ENCODE measurements around the gene SLC17A9.

Gene SLC17A9

GRCh38 chr20:62938105-62938888, 14.2 kb upstream of the SLC17A9 start, which contains the start of gene GID8:
Gene GID8, plus strand, starts transcription at chr20:62938147. Its CDS starts 3,356 bp downstream, at chr20:62941503.
- no peak for DNase-seq (ENCODE audit: low read depth)

GRCh38 chr20:62940875-62941274, 11.6 kb upstream of the SLC17A9 start:
- DNase-seq (ENCODE audit: low read depth): no peak

GRCh38 chr20:62941792-62942191, 10.7 kb upstream of the SLC17A9 start:
- DNase-seq (ENCODE audit: low read depth): no peak

- no peak for DNase-seq (ENCODE audit: low read depth)
Measured at GRCh38 chr20:62942456-62942855, 10.1 kb upstream of the SLC17A9 start.

GRCh38 chr20:62943396-62943795, 9.1 kb upstream of the SLC17A9 start:
- no peak for DNase-seq (ENCODE audit: low read depth)

- no peak for DNase-seq (ENCODE audit: low read depth)
Measured at GRCh38 chr20:62944184-62944583, 8.3 kb upstream of the SLC17A9 start.

- no peak for DNase-seq (ENCODE audit: low read depth)
Measured at GRCh38 chr20:62944746-62945145, 7.8 kb upstream of the SLC17A9 start.

- no peak for DNase-seq (ENCODE audit: low read depth)
Measured at GRCh38 chr20:62945771-62946339, 6.7 kb upstream of the SLC17A9 start.

GRCh38 chr20:62946918-62947317, 5.6 kb upstream of the SLC17A9 start:
- DNase-seq (ENCODE audit: low read depth): no peak

GRCh38 chr20:62947532-62948300, 4.8 kb upstream of the SLC17A9 start:
- no peak for DNase-seq (ENCODE audit: low read depth)

- DNase-seq (ENCODE audit: low read depth): no peak
Measured at GRCh38 chr20:62949153-62949821, 3.2 kb upstream of the SLC17A9 start.

GRCh38 chr20:62949962-62950361, 2.5 kb upstream of the SLC17A9 start:
- no peak for DNase-seq (ENCODE audit: low read depth)

- no peak for DNase-seq (ENCODE audit: low read depth)
Measured at GRCh38 chr20:62950741-62951140, 1.8 kb upstream of the SLC17A9 start.

GRCh38 chr20:62951143-62951895, 1.2 kb upstream of the SLC17A9 start:
- no peak for DNase-seq (ENCODE audit: low read depth)

GRCh38 chr20:62951896-62952372, 575 bp upstream of the SLC17A9 start:
- DNase-seq (ENCODE audit: low read depth): no peak

- no peak for DNase-seq (ENCODE audit: low read depth)
Measured at GRCh38 chr20:62952968-62953838, 694 bp downstream of the SLC17A9 start.

GRCh38 chr20:62953839-62954703, 1.6 kb downstream of the SLC17A9 start:
- no peak for DNase-seq (ENCODE audit: low read depth)

- no peak for DNase-seq (ENCODE audit: low read depth)
Measured at GRCh38 chr20:62955519-62956386, 3.2 kb downstream of the SLC17A9 start.
